Spleen (tissue), 11 donors: ENCODE results near the gene ITCH. TPM values are rescaled to one million over a fixed set of nuclear protein-coding genes. Genes with fewer than 3 reads are reported as not detected.
"Not testable (repeated sequence)": the region's sequence is repeated elsewhere in the genome, so short reads cannot be mapped to it uniquely, and the experiment has no call there.

ENCODE experiments used
- DNase-seq: peaks from one replicate; pipeline ENCODE4 v3.0.0-alpha.2; 2020
- H3K27ac ChIP-seq, 8 donors: fragments of 200-600 bp; sonication (generic) in 7 of 8; 1 replicate in 4 of 8; 2 replicates in 4 of 8; pipeline versions ENCODE4 v1.5.0 to v1.8.0; 2016 to 2021; ENCODE audit warnings: inconsistent platforms in 4 of 8, mild to moderate bottlenecking in 4 of 8, moderate library complexity in 1 of 8
- H3K27me3 ChIP-seq, 7 donors: fragments of 200-600 bp; sonication (generic) in 6 of 7; replicated peaks in 1 of 7; 1 replicate in 4 of 7; 2 replicates in 3 of 7; pipeline versions ENCODE4 v1.5.0 to v1.8.0; 2016 to 2021; ENCODE audit warnings: inconsistent platforms in 3 of 7, mild to moderate bottlenecking in 1 of 7
- H3K36me3 ChIP-seq, 6 donors: fragments of 200-600 bp; sonication (generic) in 5 of 6; 1 replicate in 4 of 6; 2 replicates in 2 of 6; pipeline versions ENCODE4 v1.5.0 to v1.8.0; 2016 to 2021; ENCODE audit warnings: inconsistent platforms in 2 of 6
- H3K4me1 ChIP-seq, 6 donors: fragments of 200-600 bp; sonication (generic) in 5 of 6; 1 replicate in 3 of 6; 2 replicates in 3 of 6; pipeline versions ENCODE4 v1.5.0 to v1.8.0; 2016 to 2021; ENCODE audit warnings: inconsistent platforms in 3 of 6
- H3K4me3 ChIP-seq, 8 donors: fragments of 200-600 bp; sonication (generic) in 7 of 8; 1 replicate in 4 of 8; 2 replicates in 4 of 8; pipeline versions ENCODE4 v1.5.0 to v1.8.0; 2016 to 2021; ENCODE audit warnings: inconsistent platforms in 4 of 8, mild to moderate bottlenecking in 4 of 8, moderate library complexity in 2 of 8
- H3K9me3 ChIP-seq, 8 donors: fragments of 200-600 bp; sonication (generic) in 7 of 8; 1 replicate in 4 of 8; 2 replicates in 4 of 8; pipeline versions ENCODE4 v1.5.0 to v1.8.0; 2016 to 2021; ENCODE audit warnings: inconsistent platforms in 4 of 8
- CTCF ChIP-seq, 11 experiments: fragments of 200-600 bp in 7 of 11; fragments of 450-650 bp in 4 of 11; sonication (generic) in 4 of 11; IDR thresholded peaks in 8 of 11; conservative IDR thresholded peaks in 3 of 11; 1 replicate in 7 of 11; 2 replicates in 4 of 11; pipeline versions ENCODE4 v1.4.0 to v1.8.0; 2016 to 2021; ENCODE audit warnings: antibody characterized with exemption in 11 of 11, inconsistent platforms in 4 of 11, mild to moderate bottlenecking in 1 of 11
- POLR2A ChIP-seq, 3 donors: fragments of 450-650 bp; IDR thresholded peaks; one replicate each; pipeline ENCODE4 v1.5.1; 2017; ENCODE audit warnings: antibody characterized with exemption in 3 of 3, mild to moderate bottlenecking in 1 of 3
- POLR2AphosphoS5 ChIP-seq, 3 donors: sonication (generic); formaldehyde crosslinking; IDR thresholded peaks; one replicate each; pipeline ENCODE4 v1.5.1; 2017; ENCODE audit warnings: antibody characterized with exemption in 3 of 3
- WGBS, 5 donors: extraction: QIAGEN DNeasy Blood & Tissue Kit in 3 of 5; methylation state at CpG; one replicate each; pipeline versions ENCODE4 v1.1.5 to v1.1.7; 2013 to 2018; 5-methylcytosine and 5-hydroxymethylcytosine counted together
- intact Hi-C: fragments of 100-400 bp; cut with DNase I; formaldehyde crosslinking; loops from one replicate; pipeline ENCODE4 v1.15.0; 2023; ENCODE audit warnings: low total_unique reads
- polyA plus RNA-seq, 3 donors: library from polyadenylated mRNA; stranded (reverse); fragments of 200-250 nt; gene quantifications; one replicate each; pipeline ENCODE4 v1.2.1, GENCODE V29; 2013
- total RNA-seq, 7 donors: library from RNA; depleted of rRNA in 3 of 7; stranded (reverse); fragments of >200 nt in 3 of 7; fragmentation: NEBNext Ultra II Directional in 4 of 7; extraction: Animal tissue kit (Norgen Biotek cat#: 25700) in 4 of 7; gene quantifications; one replicate each; pipeline versions ENCODE4 v1.1.0 to v1.2.1, GENCODE V29; 2016 to 2021
- donor health status: healthy with polysubstance abuse.
- donor health status: DM: no; HTN: no; CAD: no; lungs with moderate emphysema.
- donor health status: DM: no; HTN: no; CAD: no.
- donor health status: Bipolar disorder and iron deficiency.
- donor health status: healthy.
- donor health status: DM: no; HTN: no; CAD: no.
- donor health status: DM: yes; HTN: yes; CAD: no.

ITCH gene
- total and polyA plus RNA-seq, 10 donors: 6.9 to 72.7 (median 61.6) TPM

DNA sequence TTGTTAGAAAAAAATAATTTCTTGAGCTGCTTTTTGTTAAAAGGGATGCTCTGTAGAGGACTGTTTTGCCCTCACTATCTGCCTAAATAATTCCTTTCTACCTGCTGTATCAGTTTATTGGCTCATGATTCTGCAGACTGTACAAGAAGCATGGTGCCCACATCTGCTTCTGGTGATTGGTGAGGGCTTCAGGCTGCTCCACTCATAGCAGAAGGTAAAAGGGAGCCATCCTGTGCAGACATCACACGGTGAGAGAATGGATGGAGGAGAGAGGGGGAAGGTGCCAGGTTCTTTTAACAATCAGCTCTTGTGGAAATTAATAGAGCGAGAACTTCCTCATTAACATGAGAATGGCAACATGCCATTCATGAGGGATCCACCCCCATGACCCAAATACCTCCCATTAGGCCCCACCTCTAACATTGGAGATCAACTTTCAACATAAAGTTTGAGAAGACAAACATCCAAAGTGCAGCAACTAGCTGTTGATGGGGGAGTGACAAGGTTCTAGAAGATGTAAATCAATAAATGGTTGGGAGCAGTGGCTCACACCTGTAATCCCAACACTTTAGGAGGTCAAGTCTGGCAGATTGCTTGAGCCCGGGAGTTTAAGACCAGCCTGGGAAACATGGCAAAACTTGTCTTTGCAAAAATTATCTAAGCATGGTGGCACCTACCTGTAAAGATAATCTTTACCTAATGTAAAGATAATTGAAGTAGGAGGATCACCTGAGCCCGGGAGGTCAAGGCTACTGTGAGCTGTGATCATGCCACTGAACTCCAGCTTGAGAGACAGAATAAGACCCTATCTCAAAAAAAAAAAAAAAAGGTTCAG, 44.2 kb upstream of the ITCH start:
- no peak for DNase-seq
- H3K4me3 ChIP-seq: no peak overlapping the region
- no peaks in the 10 kb centered on the region for H3K36me3 ChIP-seq
- TF ChIP-seq POLR2AphosphoS5 (IDR thresholded peaks at IDR 0.05) (no peak), CTCF (IDR thresholded peaks at IDR 0.05 in 8 of 11, conservative IDR thresholded peaks at IDR 0.05 in 3 of 11) (no peak), POLR2A (IDR thresholded peaks at IDR 0.05) (no peak)
- no peaks in the 10 kb centered on the region for H3K27me3 ChIP-seq
- H3K27ac ChIP-seq: no peak overlapping the region
- no peaks in the 10 kb centered on the region for H3K9me3 ChIP-seq
- H3K4me1 ChIP-seq: no peaks in the 10 kb centered on the region
- intact Hi-C loops: loop anchor here (10.0 kb wide), 1 partner anchor 446 kb away; no protein-coding TSS in a partner anchor
- 68 to 80% (median 74%) methylated on average over 4 of the region's 4 CpGs for WGBS, 5 donors

DNA sequence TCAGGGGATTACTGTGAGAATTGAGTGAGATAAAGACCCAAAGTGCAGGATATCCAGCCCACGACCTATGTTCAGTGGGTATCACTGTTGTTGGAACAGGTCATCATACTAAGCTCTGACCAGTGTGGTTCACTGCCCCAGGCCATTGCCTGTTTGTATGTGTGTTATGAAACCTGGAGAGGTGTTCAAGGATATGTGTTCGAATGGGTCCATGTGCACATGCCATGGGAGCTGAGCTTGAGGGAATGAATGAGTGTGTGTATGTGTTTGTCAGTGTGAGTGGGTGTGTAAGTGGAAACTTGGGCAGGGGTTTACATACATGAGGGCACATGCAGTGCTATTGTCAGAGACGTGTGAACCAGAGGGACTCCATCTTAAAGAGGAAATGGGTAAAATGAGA, 42.2 kb upstream of the ITCH start:
- no peak for DNase-seq
- Histone ChIP-seq H3K9me3 (no peaks in the 10 kb centered on the region), H3K36me3 (no peaks in the 10 kb centered on the region), H3K27me3 (no peaks in the 10 kb centered on the region), H3K4me1 (peaks cover 0 to 8% (median 2%) of the 10 kb centered on the region in 6 donors), H3K4me3 (no peak overlapping the region), H3K27ac (no peak overlapping the region)
- no peak for TF ChIP-seq CTCF (IDR thresholded peaks at IDR 0.05 in 8 of 11, conservative IDR thresholded peaks at IDR 0.05 in 3 of 11)
- TF ChIP-seq POLR2A (IDR thresholded peaks at IDR 0.05): no peak
- TF ChIP-seq POLR2AphosphoS5 (IDR thresholded peaks at IDR 0.05): no peak
- intact Hi-C loops: no loop called here
- WGBS, 5 donors: 64 to 85% (median 74%) methylated on average over 3 of the region's 3 CpGs

GRCh38 chr20:34322267-34323105, 40.6 kb upstream of the ITCH start:
- H3K36me3 ChIP-seq: no peaks in the 10 kb centered on the region
- intact Hi-C loops: no loop called here
- H3K9me3 ChIP-seq: no peaks in the 10 kb centered on the region
- no peak overlapping the region for H3K4me3 ChIP-seq
- peaks cover 0 to 8% (median 2%) of the 10 kb centered on the region in 6 donors for H3K4me1 ChIP-seq
- no peaks in the 10 kb centered on the region for H3K27me3 ChIP-seq
- TF ChIP-seq POLR2A (IDR thresholded peaks at IDR 0.05): no peak
- no peak for TF ChIP-seq CTCF (IDR thresholded peaks at IDR 0.05 in 8 of 11, conservative IDR thresholded peaks at IDR 0.05 in 3 of 11)
- no peak for TF ChIP-seq POLR2AphosphoS5 (IDR thresholded peaks at IDR 0.05)
- no peak overlapping the region for H3K27ac ChIP-seq
- 67 to 75% (median 71%) methylated on average over 9 of the region's 9 CpGs for WGBS, 5 donors
- DNase-seq: no peak

GRCh38 chr20:34324541-34324940, 38.5 kb upstream of the ITCH start:
- no peaks in the 10 kb centered on the region for H3K36me3 ChIP-seq
- intact Hi-C loops: no loop called here
- no peak overlapping the region for H3K27ac ChIP-seq
- H3K4me3 ChIP-seq: no peak overlapping the region
- 38 to 56% (median 48%) methylated on average over 2 of the region's 2 CpGs for WGBS, 5 donors
- H3K9me3 ChIP-seq: no peaks in the 10 kb centered on the region
- no peaks in the 10 kb centered on the region for H3K27me3 ChIP-seq
- H3K4me1 ChIP-seq: peaks cover 0 to 8% (median 2%) of the 10 kb centered on the region in 6 donors
- no peak for DNase-seq
- TF ChIP-seq POLR2A (IDR thresholded peaks at IDR 0.05): no peak
- no peak for TF ChIP-seq CTCF (IDR thresholded peaks at IDR 0.05 in 8 of 11, conservative IDR thresholded peaks at IDR 0.05 in 3 of 11)

GRCh38 chr20:34328207-34328606, 34.9 kb upstream of the ITCH start:
- H3K27ac ChIP-seq, DNase-seq, H3K9me3 ChIP-seq, H3K4me3 ChIP-seq, H3K4me1 ChIP-seq, intact Hi-C loops, H3K36me3 ChIP-seq, H3K27me3 ChIP-seq: not testable (repeated sequence)
- WGBS, 5 donors: 94 to 98% (median 97%) methylated on average over 4 of the region's 4 CpGs
